ENCODE data around the gene CALHM3.

Gene CALHM3

GRCh38 chr10:103472005-103472404 lies 7.0 kb downstream of the CALHM3 start:
- no peak for DNase-seq

- DNase-seq, result peak; percentile 56 to 64
Observed at GRCh38 chr10:103470761-103471653, 8.0 kb downstream of the CALHM3 start.

GRCh38 chr10:103469201-103469600 lies 9.8 kb downstream of the CALHM3 start:
- no peak for DNase-seq

- DNase-seq, result no peak
Observed at GRCh38 chr10:103467406-103467805, 11.6 kb downstream of the CALHM3 start.

GRCh38 chr10:103466734-103467133 lies 12.3 kb downstream of the CALHM3 start:
- no peak for DNase-seq

- no peak for DNase-seq
Observed at GRCh38 chr10:103465411-103466179, 13.4 kb downstream of the CALHM3 start.

- DNase-seq, result no peak
Observed at GRCh38 chr10:103463499-103463898, 15.5 kb downstream of the CALHM3 start.

GRCh38 chr10:103459615-103460014 lies 19.4 kb downstream of the CALHM3 start:
- no peak for DNase-seq

GRCh38 chr10:103458720-103459119 lies 20.3 kb downstream of the CALHM3 start, which contains the start of gene CALHM1:
TSS of gene CALHM1 (minus strand) at chr10:103458900. CDS start at chr10:103458751, 149 bp downstream.
- DNase-seq, result no peak

- no peak for DNase-seq
Observed at GRCh38 chr10:103457896-103458583, 21.0 kb downstream of the CALHM3 start.

- DNase-seq, result no peak
Observed at GRCh38 chr10:103457176-103457712, 21.8 kb downstream of the CALHM3 start.

GRCh38 chr10:103456074-103456660 lies 22.9 kb downstream of the CALHM3 start:
- DNase-seq, result no peak

- DNase-seq, result no peak
Observed at GRCh38 chr10:103455235-103455634, 23.8 kb downstream of the CALHM3 start.

GRCh38 chr10:103454026-103454425 lies 25.0 kb downstream of the CALHM3 start:
- DNase-seq, result no peak

- no peak for DNase-seq
Observed at GRCh38 chr10:103452506-103453230, 26.4 kb downstream of the CALHM3 start.

GRCh38 chr10:103451831-103452505 lies 27.1 kb downstream of the CALHM3 start, which contains the start of gene CALHM2:
TSS of gene CALHM2 (minus strand) at chr10:103452370. CDS start at chr10:103449941, 2,429 bp downstream.
- DNase-seq, result peak; percentile 68 to 74

GRCh38 chr10:103451091-103451813 lies 27.8 kb downstream of the CALHM3 start:
- peak; percentile 40 to 53 for DNase-seq

- no peak for DNase-seq
Observed at GRCh38 chr10:103450201-103450695, 28.8 kb downstream of the CALHM3 start.

- no peak for DNase-seq
Observed at GRCh38 chr10:103449208-103450144, 29.6 kb downstream of the CALHM3 start.

All from stimulated activated CD4-positive, alpha-beta T cell treated with anti-CD3 and anti-CD28 coated beads, Interleukin-2, amount 100 ng/mL, for 24 hours (primary cell).